HCT116 (cell line): ENCODE measurements around the gene HUS1. TPM values are rescaled to one million over a fixed set of nuclear protein-coding genes. Genes with fewer than 3 reads are reported as not detected.
A peak's percentile ranks its signal among the peaks of the same experiment; 100 is the strongest.

Experiments
- ATAC-seq: fragments of 200-7000 bp; cut with Tn5 transposase; 2 replicates; pipeline ENCODE4 v1.9.1; 2020; ENCODE audit warnings: mild to moderate bottlenecking, moderate library complexity
- BruUV-seq: library from RNA; stranded (reverse); fragments of 400-500 nt; replicated peaks from 2 replicates; lab custom pipeline; 2021; lab: Mats Ljungman, UMichigan
- CTCF ChIA-PET: fragments of 300-600 bp; sonication (Branson Sonifier 250); formaldehyde crosslinking; loops from one replicate; lab custom pipeline; 2021; ENCODE audit warnings: antibody characterized with exemption; lab: Charles Lee
- POLR2A ChIA-PET: fragments of 300-600, 350-600 bp; sonication (Branson Sonifier 250); formaldehyde crosslinking; loops from one replicate; lab custom pipeline; 2021; ENCODE audit warnings: antibody characterized with exemption; lab: Charles Lee
- RAD21 ChIA-PET, 2 experiments: fragments of 300-600 bp; sonication (Branson Sonifier 250); formaldehyde crosslinking; loops; one replicate each; lab custom pipeline; 2023; ENCODE audit warnings: low total read pairs in 2 of 2; ENCODE audit not compliant: uncharacterized antibody in 2 of 2, unreplicated experiment in 2 of 2, low non-redundant PET in 1 of 2; lab: Charles Lee
- DNase-seq: peaks from one replicate; pipeline ENCODE4 v3.0.0-alpha.2; 2010; ENCODE audit warnings: low read depth, low spot score
- H2AFZ ChIP-seq: fragments of 200-600 bp; shearing (Covaris generic), sonication (generic); 2 replicates; pipeline ENCODE4 v1.6.1; 2017; ENCODE audit warnings: low read depth, mixed run types, mixed read lengths, antibody characterized with exemption, low read length; ENCODE audit not compliant: poor library complexity, severe bottlenecking
- H3K27ac ChIP-seq: 2 replicates; pipeline ENCODE4 v1.5.1; 2012; ENCODE audit warnings: low read depth, low read length
- H3K27me3 ChIP-seq: fragments of 200-600 bp; sonication (generic); 2 replicates; pipeline ENCODE4 v1.6.1; 2016; ENCODE audit warnings: mixed run types, low read length, mixed read lengths; ENCODE audit not compliant: insufficient read depth
- H3K36me3 ChIP-seq, 2 experiments: fragments of 200-500 bp in 1 of 2; fragments of 200-600 bp in 1 of 2; sonication (Bioruptor generic) in 1 of 2; sonication (generic) in 1 of 2; 2 replicates each; pipeline versions ENCODE4 v1.5.1 to v1.6.1; 2014 to 2016; ENCODE audit warnings: low read length in 2 of 2, inconsistent platforms in 1 of 2, mixed read lengths in 1 of 2, mixed run types in 1 of 2; ENCODE audit not compliant: insufficient read depth in 2 of 2, control insufficient read depth in 1 of 2
- H3K4me1 ChIP-seq, 2 experiments: fragments of 200-600 bp in 1 of 2; sonication (generic) in 1 of 2; 2 replicates each; pipeline versions ENCODE4 v1.5.1 to v1.6.1; 2012 to 2017; ENCODE audit warnings: low read length in 2 of 2, inconsistent platforms in 1 of 2, mild to moderate bottlenecking in 1 of 2, mixed read lengths in 1 of 2, mixed run types in 1 of 2, moderate library complexity in 1 of 2; ENCODE audit not compliant: insufficient read depth in 2 of 2, control insufficient read depth in 1 of 2
- H3K4me2 ChIP-seq: fragments of 200-600 bp; sonication (generic); 2 replicates; pipeline ENCODE4 v1.6.1; 2017; ENCODE audit warnings: mixed run types, low read length, mixed read lengths
- H3K4me3 ChIP-seq, 2 experiments: fragments of 200-600 bp in 1 of 2; sonication (generic) in 1 of 2; replicated peaks in 1 of 2; 2 replicates each; pipeline ENCODE4 v1.5.1; 2011 to 2016; ENCODE audit warnings: low read length in 2 of 2, control low read depth in 1 of 2, low read depth in 1 of 2, mild to moderate bottlenecking in 1 of 2, mixed read lengths in 1 of 2, mixed run types in 1 of 2
- H3K79me2 ChIP-seq: fragments of 200-600 bp; sonication (generic); 2 replicates; pipeline ENCODE4 v1.6.1; 2017; ENCODE audit warnings: mild to moderate bottlenecking, mixed run types, low read length, moderate library complexity, mixed read lengths; ENCODE audit not compliant: insufficient read depth
- H3K9ac ChIP-seq: fragments of 200-600 bp; sonication (generic); 2 replicates; pipeline ENCODE4 v1.6.1; 2016; ENCODE audit warnings: low read length, mixed read lengths
- H3K9me2 ChIP-seq: fragments of 200-600 bp; sonication (generic), shearing (Covaris generic); 2 replicates; pipeline ENCODE4 v1.6.1; 2017; ENCODE audit warnings: mixed run types, mild to moderate bottlenecking, moderate library complexity; ENCODE audit not compliant: insufficient read depth
- H3K9me3 ChIP-seq, 2 experiments: fragments of 200-500 bp in 1 of 2; fragments of 200-600 bp in 1 of 2; sonication (Bioruptor generic) in 1 of 2; sonication (generic) in 1 of 2; 2 replicates each; pipeline ENCODE4 v1.6.1; 2014 to 2017; ENCODE audit warnings: low read length in 2 of 2, mixed read lengths in 2 of 2, inconsistent platforms in 1 of 2, low read depth in 1 of 2, mild to moderate bottlenecking in 1 of 2, mixed run types in 1 of 2, moderate library complexity in 1 of 2; ENCODE audit not compliant: control insufficient read depth in 1 of 2, insufficient read depth in 1 of 2
- H4K20me1 ChIP-seq: fragments of 200-600 bp; sonication (generic), shearing (Covaris generic); 2 replicates; pipeline ENCODE4 v1.6.1; 2017; ENCODE audit warnings: mixed run types, mild to moderate bottlenecking, moderate library complexity; ENCODE audit not compliant: insufficient read depth
- CEBPB ChIP-seq: IDR thresholded peaks from 2 replicates; pipeline ENCODE4 v1.6.1; 2012; ENCODE audit warnings: low read depth
- CTCF ChIP-seq, 3 experiments: fragments of 200-600 bp in 1 of 3; sonication (generic) in 1 of 3; IDR thresholded peaks in 2 of 3; conservative IDR thresholded peaks in 1 of 3; 2 replicates each; pipeline ENCODE4 v1.5.1; 2012 to 2017; ENCODE audit warnings: low read depth in 2 of 3, low read length in 2 of 3, antibody characterized with exemption in 1 of 3, borderline replicate concordance in 1 of 3, control low read depth in 1 of 3, mild to moderate bottlenecking in 1 of 3, mixed read lengths in 1 of 3, mixed run types in 1 of 3, moderate library complexity in 1 of 3; ENCODE audit not compliant: insufficient read depth in 1 of 3
- EGR1 ChIP-seq: IDR thresholded peaks from 2 replicates; pipeline ENCODE4 v1.6.1; 2012; ENCODE audit warnings: low read depth
- EZH2 ChIP-seq: fragments of 200-600 bp; sonication (generic); IDR thresholded peaks from 2 replicates; pipeline ENCODE4 v1.6.1; 2017; ENCODE audit warnings: antibody characterized with exemption, mixed run types
- FOSL1 ChIP-seq: IDR thresholded peaks from 2 replicates; pipeline ENCODE4 v1.6.1; 2012; ENCODE audit warnings: low read depth
- JUND ChIP-seq: IDR thresholded peaks from 2 replicates; pipeline ENCODE4 v1.6.1; 2012
- POLR2AphosphoS5 ChIP-seq: IDR thresholded peaks from 2 replicates; pipeline ENCODE4 v1.6.1; 2011; ENCODE audit warnings: mild to moderate bottlenecking, low read depth, low read length, moderate library complexity
- REST ChIP-seq: IDR thresholded peaks from 2 replicates; pipeline ENCODE4 v1.6.1; 2012; ENCODE audit warnings: low read depth
- SP1 ChIP-seq: IDR thresholded peaks from 2 replicates; pipeline ENCODE4 v1.6.1; 2012; ENCODE audit warnings: low read depth
- SRF ChIP-seq: IDR thresholded peaks from 2 replicates; pipeline ENCODE4 v1.6.1; 2012; ENCODE audit warnings: low read depth
- ZFX ChIP-seq: fragments of 450-650 bp; IDR thresholded peaks from 2 replicates; pipeline ENCODE4 v1.6.1; 2017
- ZNF274 ChIP-seq: fragments of 200-500 bp; sonication (Bioruptor generic); IDR thresholded peaks from 2 replicates; pipeline ENCODE4 v1.6.1; 2014; ENCODE audit warnings: mild to moderate bottlenecking, low read depth, low read length, inconsistent platforms
- intact Hi-C: fragments of 100-400 bp; cut with micrococcal nuclease; formaldehyde crosslinking; loops from 2 replicates; pipeline ENCODE4 v1.10.0; 2022
- total RNA-seq: library from RNA; stranded (reverse); gene quantifications from one replicate; pipeline ENCODE4 v1.2.1, GENCODE V29; 2021; ENCODE audit not compliant: unreplicated experiment

The HUS1 gene
- total RNA-seq, 1 experiment from 2014 or later = 30.0 TPM

- no peak overlapping the region for H3K27ac ChIP-seq
- peaks cover 5% of the 10 kb centered on the region; the same call in 1 of the 2 replicates for H3K79me2 ChIP-seq
- H3K4me3 ChIP-seq = no peak overlapping the region
- intact Hi-C loops = no loop called here
- H3K4me1 ChIP-seq = no peaks in the 10 kb centered on the region
- H3K27me3 ChIP-seq = no peaks in the 10 kb centered on the region
- ChIA-PET RAD21 (no interaction called here), CTCF (interaction anchor here (1.1 kb wide), 1 partner anchor 158 kb away, joined by 3 read pairs; no protein-coding TSS in a partner anchor), POLR2A (no interaction called here)
- H3K9ac ChIP-seq = no peak overlapping the region
- no peaks in the 10 kb centered on the region for H4K20me1 ChIP-seq
- no peak overlapping the region for H2AFZ ChIP-seq
- H3K36me3 ChIP-seq = peaks cover 2 to 7% of the 10 kb centered on the region in 2 experiments; a peak in 1 of 4 replicates
- TF ChIP-seq EZH2 = no peak
- no peak for TF ChIP-seq ZNF274
- no peak for TF ChIP-seq EGR1
- no peak for TF ChIP-seq FOSL1
- no peak for TF ChIP-seq POLR2AphosphoS5
- no peak for TF ChIP-seq ZFX
- no peak for TF ChIP-seq SP1
- TF ChIP-seq SRF = no peak
- TF ChIP-seq REST = no peak
- no peak for TF ChIP-seq JUND
- no peak for TF ChIP-seq CTCF (IDR thresholded peaks at IDR 0.05 in 2 of 3, conservative IDR thresholded peaks at IDR 0.05 in 1 of 3; ENCODE audit: borderline replicate concordance in 1 of 3, insufficient read depth in 1 of 3, low read depth in 2 of 3, low read length in 2 of 3)
- no peak for TF ChIP-seq CEBPB
- ATAC-seq (peak; percentile 44; the same call in 1 of the 2 replicates), DNase-seq (no peak)
- H3K4me2 ChIP-seq = no peak overlapping the region
- H3K9me2 ChIP-seq = no peaks in the 10 kb centered on the region
- TSS peak; percentile 16 for BruUV-seq
- H3K9me3 ChIP-seq = no peaks in the 10 kb centered on the region
Observed at GRCh38 chr7:47952224-47952623, 27.2 kb downstream of the HUS1 start.
